ENCODE data around the gene ADARB2.

GRCh38 chr10:1657479-1657878, 79.8 kb downstream of the ADARB2 start:
- TF ChIP-seq GABPA (IDR thresholded peaks at IDR 0.05; ENCODE audit: low read depth) (no peak), CTCF (IDR thresholded peaks at IDR 0.05; ENCODE audit: insufficient read depth, low read length) (no peak), POLR2AphosphoS5 (IDR thresholded peaks at IDR 0.05; ENCODE audit: low read depth) (no peak)

All from HL-60 (cell line).